Measurements from ENCODE around the gene CYP21A2.

- TF ChIP-seq EZH2 (IDR thresholded peaks at IDR 0.05; ENCODE audit: insufficient read depth, poor library complexity, severe bottlenecking): no peak
- TF ChIP-seq EZH2phosphoT487 (IDR thresholded peaks at IDR 0.05; ENCODE audit: insufficient read depth, low read depth): no peak
Observed at GRCh38 chr6:32087574-32088486, 49.6 kb downstream of the CYP21A2 start.

All from GM23248 (cell line).